Testis (tissue), 2 donors: ENCODE data around the gene CCDC30.

Experiments used
- CTCF ChIP-seq, 3 experiments: fragments of 450-650 bp in 2 of 3; fragments of 200-600 bp in 1 of 3; sonication (generic) in 1 of 3; IDR thresholded peaks; one replicate each; pipeline ENCODE4 v1.5.1; 2016 to 2019; ENCODE audit warnings: antibody characterized with exemption in 3 of 3, mild to moderate bottlenecking in 2 of 3, moderate library complexity in 1 of 3
- POLR2A ChIP-seq: fragments of 450-650 bp; IDR thresholded peaks from one replicate; pipeline ENCODE4 v1.6.1; 2017; ENCODE audit warnings: antibody characterized with exemption, mild to moderate bottlenecking, moderate library complexity

GRCh38 chr1:42692461-42692860 is 229.4 kb downstream of the CCDC30 start:
- TF ChIP-seq POLR2A: no peak
- no peak for TF ChIP-seq CTCF (IDR thresholded peaks at IDR 0.05)
